Measurements from ENCODE around the gene FAM20B. TPM values are rescaled to one million over a fixed set of nuclear protein-coding genes. Genes with fewer than 3 reads are reported as not detected.
"Not testable (repeated sequence)": the region's sequence is repeated elsewhere in the genome, so short reads cannot be mapped to it uniquely, and the experiment has no call there.

The FAM20B gene
- total RNA-seq, result 50.8 TPM

DNA sequence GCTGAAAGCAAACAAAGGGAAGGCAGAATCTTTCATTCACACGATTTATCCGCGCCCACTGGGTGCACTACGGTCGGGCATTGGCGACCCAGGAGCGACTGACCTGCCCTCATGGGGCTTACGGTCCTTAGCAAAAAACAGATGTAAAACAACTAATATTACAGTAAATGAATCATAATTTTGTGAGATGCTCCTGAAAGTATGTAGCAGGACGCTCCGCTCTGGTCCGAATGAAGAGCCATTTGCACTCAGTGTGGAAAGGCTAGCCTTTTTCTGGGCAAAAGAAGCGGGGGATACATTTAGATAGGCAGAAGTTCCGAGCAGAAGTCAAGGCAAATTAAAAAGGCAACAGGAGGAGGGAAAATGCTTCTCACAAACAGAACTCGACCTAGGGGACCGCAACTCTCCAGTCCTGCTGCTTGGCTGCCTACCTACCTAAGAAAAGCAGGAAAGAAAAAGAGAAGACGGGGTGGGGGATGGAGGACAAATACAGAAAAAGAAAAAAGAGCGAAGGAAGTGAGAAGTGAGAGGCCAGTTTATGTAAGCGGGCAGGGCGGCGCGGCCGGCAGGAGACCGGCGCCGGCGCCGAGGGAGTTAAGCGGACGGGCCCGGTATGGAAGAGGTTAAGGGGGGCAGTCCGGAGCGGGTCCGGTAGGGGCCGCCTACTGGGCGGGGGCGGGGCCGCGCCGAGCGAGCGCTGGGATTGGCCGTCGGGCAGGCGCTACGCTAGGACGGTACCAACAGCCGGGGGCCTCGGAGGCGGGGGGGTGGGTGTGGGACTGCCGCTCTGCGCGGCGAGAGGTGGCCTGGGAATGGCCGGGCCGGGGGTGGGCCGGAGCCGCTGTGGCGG lies at the start of gene FAM20B:
Gene FAM20B, plus strand, starts transcription at position 770 of the 850 bp plus-strand sequence. CDS start 17,954 bp downstream, outside the sequence.
- DNase-seq, result peak; percentile 90

DNA sequence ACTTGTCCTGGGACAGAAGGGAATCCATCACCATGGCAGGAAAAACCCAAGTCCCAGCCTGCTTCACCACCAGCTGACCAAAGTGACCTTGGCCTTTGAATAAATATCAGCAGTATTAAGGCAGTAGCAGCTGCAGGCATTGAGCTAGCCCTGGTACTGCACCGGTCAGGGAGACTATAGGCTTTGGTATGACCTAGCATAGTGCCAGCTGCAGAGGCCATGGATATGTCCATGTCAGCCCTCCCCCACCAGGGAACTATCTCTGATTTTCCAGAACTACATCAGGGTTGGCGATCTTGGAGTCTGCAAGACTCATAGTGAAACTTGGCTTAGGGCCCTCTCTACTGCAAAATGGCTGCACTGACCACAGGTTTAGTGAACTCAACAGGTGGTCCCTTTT lies 49.2 kb upstream of the FAM20B start:
- no peak for DNase-seq

DNA sequence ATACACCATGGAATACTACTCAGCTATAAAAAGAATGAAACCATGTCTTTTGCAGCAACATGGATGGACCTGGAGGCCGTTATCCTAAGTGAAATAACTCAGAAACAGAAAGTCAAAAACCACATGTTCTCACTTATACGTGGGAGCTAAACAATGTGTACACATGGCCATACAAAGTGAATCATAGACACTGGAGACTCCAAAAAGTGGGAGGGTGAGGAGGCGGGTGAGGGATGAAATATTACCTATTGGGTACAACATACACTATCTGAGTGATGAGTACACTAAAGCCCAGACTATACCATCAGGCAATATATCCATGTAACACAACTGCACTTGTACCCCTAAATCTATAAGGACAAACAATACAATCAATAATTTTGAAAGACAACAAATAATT lies 39.5 kb upstream of the FAM20B start:
- no peak for DNase-seq

- DNase-seq, result not testable (repeated sequence)
Observed at GRCh38 chr1:178988198-178988597, 37.5 kb upstream of the FAM20B start.

DNA sequence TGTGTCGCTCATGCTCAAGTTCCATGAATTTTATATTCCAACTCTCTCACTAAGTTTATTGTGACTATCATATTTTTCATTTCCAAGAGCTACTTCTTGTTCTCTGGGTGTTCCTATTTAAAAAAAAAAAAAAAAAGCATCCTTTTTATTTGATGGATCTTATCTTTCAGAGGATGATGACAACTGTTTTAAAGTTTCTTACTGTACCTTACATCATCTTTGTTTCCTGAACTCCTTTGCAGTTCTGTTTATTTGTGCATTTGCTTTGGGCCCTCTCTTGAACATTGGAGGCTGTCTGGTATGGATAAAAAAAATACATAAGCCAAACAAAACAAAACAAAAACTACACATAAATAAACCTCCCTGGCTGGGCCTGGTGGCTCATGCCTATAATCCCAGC lies 32.1 kb upstream of the FAM20B start:
- no peak for DNase-seq

GRCh38 chr1:178997428-178997827 lies 28.3 kb upstream of the FAM20B start:
- no peak for DNase-seq

- no peak for DNase-seq
Observed at GRCh38 chr1:178998295-178998694, 27.4 kb upstream of the FAM20B start.

DNA sequence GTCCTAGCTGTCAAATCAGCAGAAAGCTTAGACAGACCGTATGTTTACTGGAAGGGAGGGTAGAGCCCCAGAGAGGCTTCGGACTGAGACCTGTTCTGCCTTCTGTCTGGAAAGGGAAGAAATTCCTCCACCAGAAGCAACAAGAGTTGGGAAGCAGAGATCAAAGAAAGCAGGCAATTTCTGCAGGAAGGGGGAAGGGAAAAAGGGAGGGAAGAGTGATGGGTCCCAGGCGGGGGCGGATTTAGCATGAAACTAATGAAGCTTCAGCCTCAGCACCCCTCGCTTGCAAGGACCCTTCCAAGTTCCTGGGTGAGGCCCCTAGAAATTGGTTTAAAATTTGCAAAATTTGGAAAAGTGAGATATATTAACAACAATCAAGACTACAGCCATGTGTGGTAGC lies 26.6 kb upstream of the FAM20B start:
- no peak for DNase-seq

GRCh38 chr1:179001451-179001850 lies 24.2 kb upstream of the FAM20B start:
- DNase-seq, result no peak

DNA sequence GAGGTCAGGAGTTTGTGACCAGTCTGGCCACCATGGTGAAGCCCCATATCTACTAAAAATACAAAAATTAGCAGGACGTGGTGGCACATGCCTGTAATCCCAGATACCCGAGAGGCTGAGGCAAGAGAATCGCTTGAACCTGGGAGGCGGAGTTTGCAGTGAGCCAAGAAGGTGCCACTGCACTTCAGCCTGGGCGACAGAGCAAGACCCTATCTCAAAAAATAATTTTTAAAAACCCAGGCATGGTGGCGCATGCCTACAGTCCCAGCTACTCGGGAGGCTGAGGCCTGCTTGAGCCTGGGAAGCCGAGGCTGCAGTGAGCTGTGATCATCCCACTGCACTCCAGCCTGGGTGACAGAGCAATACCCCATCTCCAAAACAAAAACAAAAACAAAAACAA lies 23.6 kb upstream of the FAM20B start:
- not testable (repeated sequence) for DNase-seq

DNA sequence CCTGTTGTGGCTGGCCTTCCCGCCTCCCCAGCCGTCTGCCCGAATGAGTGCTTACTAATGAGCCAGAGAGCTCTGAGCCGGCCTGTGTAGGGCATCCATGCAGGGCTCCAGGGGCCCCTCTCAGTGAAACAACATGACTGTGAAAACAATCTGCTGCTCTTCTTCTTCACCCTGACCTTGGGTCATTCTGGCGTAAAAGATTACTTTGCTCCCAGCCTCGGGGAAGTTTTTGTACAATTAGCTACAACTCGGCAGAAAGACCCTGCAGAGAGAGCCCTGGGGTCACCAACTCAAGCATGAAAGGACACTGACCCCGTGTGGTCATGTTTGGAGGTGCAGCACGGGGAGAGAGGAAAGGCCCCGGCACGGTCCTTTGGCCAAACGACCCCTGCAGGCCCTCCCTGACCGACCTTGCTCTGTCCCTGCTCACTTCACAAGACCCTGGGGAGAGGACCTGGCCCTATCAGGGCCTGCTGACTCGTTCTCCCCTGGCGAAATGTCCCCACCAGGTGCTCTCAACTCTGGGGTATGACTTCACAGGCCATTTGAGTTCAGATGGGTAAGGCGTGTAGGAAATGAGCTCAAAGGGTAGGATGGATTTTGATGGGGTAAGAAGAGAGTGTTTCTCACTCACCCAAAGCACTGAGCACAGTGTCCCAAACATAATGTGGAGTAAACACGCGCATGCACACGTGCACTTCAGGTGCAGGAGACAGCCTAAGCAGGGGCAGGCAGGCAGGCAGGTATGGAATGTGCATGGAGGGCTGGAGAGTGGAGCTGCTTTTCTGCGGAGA lies 22.9 kb upstream of the FAM20B start:
- peak; percentile 29 for DNase-seq

DNA sequence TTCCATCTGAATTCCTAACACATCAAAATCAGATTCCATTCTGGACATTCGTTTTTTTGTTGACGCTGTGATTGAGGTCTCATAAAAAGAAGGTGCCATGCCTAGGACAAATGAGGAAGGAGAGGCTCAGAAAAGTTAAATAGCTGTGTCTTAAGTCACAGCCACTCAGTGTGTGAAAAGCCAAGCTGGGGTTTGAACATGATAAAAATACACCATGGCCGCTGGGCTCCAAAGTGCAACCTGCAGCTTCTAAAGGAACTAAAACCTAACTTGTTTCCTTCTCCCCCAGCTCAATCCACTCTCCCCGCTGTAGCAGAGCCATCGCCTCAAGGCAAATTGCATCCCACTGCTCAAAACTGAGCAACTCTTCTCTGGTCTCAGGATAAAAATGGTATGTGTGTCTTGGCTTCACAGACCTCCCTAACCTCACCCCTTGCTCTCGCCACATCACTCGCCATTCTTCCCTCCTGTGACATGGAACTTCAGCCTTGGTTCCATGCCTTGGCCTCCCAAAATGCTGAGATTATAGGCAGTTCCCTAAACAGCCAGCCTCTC lies 22.1 kb upstream of the FAM20B start:
- DNase-seq, result no peak

GRCh38 chr1:179007233-179007632 lies 18.5 kb upstream of the FAM20B start:
- DNase-seq, result no peak

DNA sequence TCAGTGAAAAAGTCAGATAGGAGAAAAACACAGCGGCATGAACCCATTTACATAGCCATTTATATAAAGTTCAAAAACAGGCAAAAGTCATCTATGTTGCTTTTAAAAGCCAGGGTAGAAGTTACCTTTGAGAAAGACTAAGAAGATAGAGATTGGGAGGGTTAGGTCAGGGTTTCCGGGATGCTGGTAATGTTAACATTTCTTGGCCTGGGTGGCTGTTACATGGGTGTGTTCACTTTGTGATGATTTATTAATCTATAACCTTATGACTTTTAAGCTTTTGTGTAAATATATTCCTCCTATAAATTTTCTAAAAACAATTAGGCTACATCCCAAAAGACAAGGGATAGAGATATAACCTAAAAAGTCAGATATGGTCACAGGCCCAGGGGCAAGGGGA lies 15.0 kb upstream of the FAM20B start:
- DNase-seq, result no peak

GRCh38 chr1:179012038-179012437 lies 13.7 kb upstream of the FAM20B start:
- DNase-seq, result no peak

GRCh38 chr1:179014123-179014522 lies 11.6 kb upstream of the FAM20B start:
- DNase-seq, result no peak

- DNase-seq, result no peak
Observed at GRCh38 chr1:179015396-179015795, 10.3 kb upstream of the FAM20B start.

- peak; percentile 65 for DNase-seq
Observed at GRCh38 chr1:179016706-179017382, 8.8 kb upstream of the FAM20B start.

GRCh38 chr1:179017383-179018326 lies 8.0 kb upstream of the FAM20B start:
- no peak for DNase-seq

DNA sequence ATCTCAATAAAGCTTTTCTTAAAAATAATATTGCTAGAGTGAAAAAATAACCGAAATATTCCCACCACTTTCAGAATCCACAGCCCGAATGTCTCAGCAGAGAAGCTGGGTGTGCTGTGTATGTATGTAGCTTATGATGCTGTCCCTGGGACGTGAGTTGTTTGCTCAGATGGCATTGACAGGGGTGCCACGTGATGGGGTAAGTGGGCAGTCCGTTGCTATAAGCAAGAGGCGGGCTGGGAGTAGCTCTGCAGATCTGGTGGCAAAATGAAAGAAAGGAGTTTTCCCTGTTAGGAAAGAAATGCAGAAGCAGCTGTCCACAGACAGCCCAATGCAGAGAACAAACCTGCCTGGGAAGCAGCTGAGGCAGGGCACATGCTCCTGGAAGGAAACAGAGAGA lies 3.8 kb upstream of the FAM20B start:
- DNase-seq, result peak; percentile 67

DNA sequence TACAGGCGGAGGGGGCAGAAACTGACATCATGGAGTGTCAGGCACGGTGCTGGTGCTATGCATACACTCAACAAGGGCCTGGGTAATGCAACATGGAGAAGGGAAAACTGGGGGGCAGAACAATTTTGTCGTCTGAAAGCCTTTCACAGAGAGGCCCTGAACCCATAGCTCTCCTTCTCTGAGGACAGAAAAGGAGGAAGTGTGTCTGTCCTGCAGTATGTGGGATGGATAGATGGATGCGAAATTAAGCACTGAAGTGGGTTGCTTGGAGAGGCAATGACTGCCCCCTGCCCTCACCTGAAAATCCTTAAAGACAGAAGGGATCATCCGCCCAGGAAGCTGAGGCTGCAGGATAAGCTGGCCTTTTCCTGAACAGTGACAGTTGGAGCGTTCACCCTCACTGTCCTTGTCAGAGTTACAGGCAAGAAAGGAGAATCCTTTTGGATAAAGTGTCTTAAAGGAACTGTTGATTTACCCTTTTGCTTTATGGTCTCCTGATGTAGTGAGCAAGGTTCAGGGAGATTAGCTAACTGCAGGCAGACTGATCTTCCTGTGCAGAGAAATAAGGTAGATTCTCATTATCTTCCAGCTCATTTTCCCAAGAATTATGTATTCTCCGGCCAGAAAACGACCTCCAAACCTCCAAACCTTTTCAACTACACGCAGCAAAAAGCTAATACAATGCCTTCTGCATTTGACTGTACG lies 1.6 kb upstream of the FAM20B start:
- DNase-seq, result no peak
